ENCODE results near the gene TGFA. TPM values are rescaled to one million over a fixed set of nuclear protein-coding genes. Genes with fewer than 3 reads are reported as not detected.
A peak's percentile ranks its signal among the peaks of the same experiment; 100 is the strongest.

The TGFA gene
- total and polyA plus RNA-seq, 2 donors (not counting 1 experiment from before 2014, with no cell fraction given): 0.06 TPM; not detected in 1

DNA sequence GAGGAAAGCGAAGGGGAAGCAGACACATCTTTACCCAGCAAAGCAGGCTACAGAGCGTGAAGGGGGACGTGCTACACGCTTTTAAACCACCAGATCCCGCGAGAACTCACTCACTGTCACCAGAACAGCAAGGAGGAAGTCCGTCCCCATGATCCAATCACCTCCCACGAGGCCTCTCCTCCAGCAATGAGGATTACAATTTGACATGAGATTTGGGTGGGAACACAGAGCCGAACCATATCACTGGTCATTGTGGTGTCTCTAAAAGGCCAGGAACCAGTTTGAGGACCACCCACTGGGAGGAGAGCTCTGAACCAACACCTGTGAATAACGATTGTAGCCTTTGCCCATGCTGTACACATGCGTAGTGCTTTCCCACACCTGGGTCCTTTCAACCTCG lies 135.1 kb downstream of the TGFA start:
- Histone ChIP-seq H4K20me1 (ENCODE audit: control insufficient read depth, extremely low read depth, insufficient read depth, low read length) (no peaks in the 10 kb centered on the region), H3K27ac (ENCODE audit: insufficient read depth, low read length) (no peak overlapping the region), H3K4me1 (ENCODE audit: control insufficient read depth, extremely low read depth, insufficient read depth, low read length) (no peaks in the 10 kb centered on the region), H3K9me3 (ENCODE audit: control insufficient read depth, insufficient read depth, low read depth, low read length) (no peaks in the 10 kb centered on the region), H2AFZ (ENCODE audit: low read length) (no peak overlapping the region), H3K4me3 (replicated peaks in 1 of 4; ENCODE audit: control extremely low read depth in 1 of 4, insufficient read depth in 1 of 4, low read depth in 3 of 4, low read length in 4 of 4) (no peak overlapping the region), H3K9ac (ENCODE audit: insufficient read depth, low read length) (no peak overlapping the region), H3K36me3 (ENCODE audit: control insufficient read depth, insufficient read depth, low read length) (no peaks in the 10 kb centered on the region), H3K79me2 (ENCODE audit: control insufficient read depth, insufficient read depth, low read length) (no peaks in the 10 kb centered on the region), H3K4me2 (ENCODE audit: extremely low read depth, insufficient read depth, low read length) (no peak overlapping the region), H3K27me3 (ENCODE audit: control insufficient read depth, insufficient read depth, low read length) (peaks cover 1% of the 10 kb centered on the region)
- no peak for DNase-seq (ENCODE audit: low read depth in 2 of 2)
- no peak for TF ChIP-seq EZH2 (IDR thresholded peaks at IDR 0.05; ENCODE audit: low read length, missing control alignments)
- TF ChIP-seq, protein P1, sequence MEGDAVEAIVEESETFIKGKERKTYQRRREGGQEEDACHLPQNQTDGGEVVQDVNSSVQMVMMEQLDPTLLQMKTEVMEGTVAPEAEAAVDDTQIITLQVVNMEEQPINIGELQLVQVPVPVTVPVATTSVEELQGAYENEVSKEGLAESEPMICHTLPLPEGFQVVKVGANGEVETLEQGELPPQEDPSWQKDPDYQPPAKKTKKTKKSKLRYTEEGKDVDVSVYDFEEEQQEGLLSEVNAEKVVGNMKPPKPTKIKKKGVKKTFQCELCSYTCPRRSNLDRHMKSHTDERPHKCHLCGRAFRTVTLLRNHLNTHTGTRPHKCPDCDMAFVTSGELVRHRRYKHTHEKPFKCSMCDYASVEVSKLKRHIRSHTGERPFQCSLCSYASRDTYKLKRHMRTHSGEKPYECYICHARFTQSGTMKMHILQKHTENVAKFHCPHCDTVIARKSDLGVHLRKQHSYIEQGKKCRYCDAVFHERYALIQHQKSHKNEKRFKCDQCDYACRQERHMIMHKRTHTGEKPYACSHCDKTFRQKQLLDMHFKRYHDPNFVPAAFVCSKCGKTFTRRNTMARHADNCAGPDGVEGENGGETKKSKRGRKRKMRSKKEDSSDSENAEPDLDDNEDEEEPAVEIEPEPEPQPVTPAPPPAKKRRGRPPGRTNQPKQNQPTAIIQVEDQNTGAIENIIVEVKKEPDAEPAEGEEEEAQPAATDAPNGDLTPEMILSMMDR (conservative IDR thresholded peaks at IDR 0.05 in 1 of 2, IDR thresholded peaks at IDR 0.05 in 1 of 2; ENCODE audit: low read depth in 1 of 2, low read length in 2 of 2): no peak

DNA sequence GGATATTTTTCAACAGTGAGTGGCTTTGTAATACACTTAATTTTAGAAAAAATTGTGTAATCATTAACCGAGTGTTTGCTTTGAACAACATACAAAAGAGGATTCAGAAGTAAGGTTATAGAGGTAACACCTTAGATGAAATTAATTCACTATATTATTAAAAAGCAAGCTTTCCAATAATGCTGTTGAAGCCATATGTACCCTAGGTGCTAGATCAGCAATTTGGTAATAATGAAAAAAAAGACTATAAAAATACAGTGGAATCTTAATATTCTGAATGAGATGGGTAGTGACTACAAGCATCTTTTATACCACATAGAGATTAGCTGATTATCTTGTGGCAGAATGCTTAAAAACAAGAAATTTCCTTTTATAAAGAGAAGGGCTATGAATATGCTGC lies 136.6 kb downstream of the TGFA start:
- Histone ChIP-seq H4K20me1 (ENCODE audit: control insufficient read depth, extremely low read depth, insufficient read depth, low read length) (no peaks in the 10 kb centered on the region), H3K4me2 (ENCODE audit: extremely low read depth, insufficient read depth, low read length) (no peak overlapping the region), H3K27me3 (ENCODE audit: control insufficient read depth, insufficient read depth, low read length) (peaks cover 5% of the 10 kb centered on the region), H3K36me3 (ENCODE audit: control insufficient read depth, insufficient read depth, low read length) (no peaks in the 10 kb centered on the region), H3K4me1 (ENCODE audit: control insufficient read depth, extremely low read depth, insufficient read depth, low read length) (no peaks in the 10 kb centered on the region), H3K27ac (ENCODE audit: insufficient read depth, low read length) (no peak overlapping the region), H3K9ac (ENCODE audit: insufficient read depth, low read length) (no peak overlapping the region), H2AFZ (ENCODE audit: low read length) (no peak overlapping the region), H3K9me3 (ENCODE audit: control insufficient read depth, insufficient read depth, low read depth, low read length) (no peaks in the 10 kb centered on the region), H3K4me3 (replicated peaks in 1 of 4; ENCODE audit: control extremely low read depth in 1 of 4, insufficient read depth in 1 of 4, low read depth in 3 of 4, low read length in 4 of 4) (no peak overlapping the region), H3K79me2 (ENCODE audit: control insufficient read depth, insufficient read depth, low read length) (no peaks in the 10 kb centered on the region)
- no peak for DNase-seq (ENCODE audit: low read depth in 2 of 2)
- TF ChIP-seq, protein P1 (conservative IDR thresholded peaks at IDR 0.05 in 1 of 2, IDR thresholded peaks at IDR 0.05 in 1 of 2; ENCODE audit: low read depth in 1 of 2, low read length in 2 of 2): no peak

DNA sequence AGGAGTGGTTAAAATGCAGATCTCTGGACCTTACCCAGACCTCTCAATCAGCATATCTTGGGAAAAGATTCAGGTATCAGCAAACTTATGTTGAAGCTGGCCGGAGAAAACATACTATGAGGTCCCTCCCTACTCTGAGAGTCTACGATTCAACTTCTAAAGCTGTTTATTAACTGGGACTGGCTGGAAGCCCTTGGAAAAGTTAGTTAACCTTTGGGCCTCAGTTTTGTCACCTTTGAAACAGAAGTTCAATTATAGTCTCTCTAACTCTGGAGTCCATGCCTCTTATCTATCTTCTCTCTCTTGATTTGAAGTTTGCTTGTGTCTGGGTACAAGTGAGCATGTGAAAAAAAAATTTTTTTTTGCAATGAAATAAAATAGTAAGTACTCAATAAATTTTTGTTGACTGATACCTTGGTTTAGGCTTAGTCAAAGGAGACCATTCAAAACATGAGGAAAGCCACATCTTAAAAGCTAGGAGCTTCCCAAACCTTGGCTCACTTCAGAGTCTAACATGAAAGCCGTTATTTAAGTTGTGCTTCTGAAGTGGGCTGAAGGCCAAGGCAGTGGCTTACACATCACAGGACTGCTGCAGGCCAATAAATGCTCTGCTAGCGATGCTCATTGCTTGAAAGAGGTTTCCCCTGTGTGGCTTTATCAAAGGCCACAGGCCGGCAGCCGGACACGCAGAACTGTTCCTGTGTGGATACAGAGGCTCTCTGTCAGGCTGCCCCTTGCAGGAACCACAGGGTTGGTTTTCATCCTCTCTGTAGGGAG lies 141.1 kb downstream of the TGFA start:
- H3K79me2 ChIP-seq (ENCODE audit: control insufficient read depth, insufficient read depth, low read length): no peaks in the 10 kb centered on the region
- no peaks in the 10 kb centered on the region for H3K4me1 ChIP-seq (ENCODE audit: control insufficient read depth, extremely low read depth, insufficient read depth, low read length)
- no peak overlapping the region for H3K4me3 ChIP-seq (replicated peaks in 1 of 4; ENCODE audit: control extremely low read depth in 1 of 4, insufficient read depth in 1 of 4, low read depth in 3 of 4, low read length in 4 of 4)
- H4K20me1 ChIP-seq (ENCODE audit: control insufficient read depth, extremely low read depth, insufficient read depth, low read length): no peaks in the 10 kb centered on the region
- TF ChIP-seq, protein P1 (conservative IDR thresholded peaks at IDR 0.05 in 1 of 2, IDR thresholded peaks at IDR 0.05 in 1 of 2; ENCODE audit: low read depth in 1 of 2, low read length in 2 of 2): no peak
- no peak for TF ChIP-seq EZH2 (IDR thresholded peaks at IDR 0.05; ENCODE audit: low read length, missing control alignments)
- no peak overlapping the region for H2AFZ ChIP-seq (ENCODE audit: low read length)
- H3K27ac ChIP-seq (ENCODE audit: insufficient read depth, low read length): no peak overlapping the region
- no peak overlapping the region for H3K4me2 ChIP-seq (ENCODE audit: extremely low read depth, insufficient read depth, low read length)
- peaks cover 5% of the 10 kb centered on the region for H3K27me3 ChIP-seq (ENCODE audit: control insufficient read depth, insufficient read depth, low read length)
- H3K9me3 ChIP-seq (ENCODE audit: control insufficient read depth, insufficient read depth, low read depth, low read length): no peaks in the 10 kb centered on the region
- no peaks in the 10 kb centered on the region for H3K36me3 ChIP-seq (ENCODE audit: control insufficient read depth, insufficient read depth, low read length)
- DNase-seq (ENCODE audit: low read depth in 2 of 2): peak in 1 of 2 donors; percentile 7
- no peak overlapping the region for H3K9ac ChIP-seq (ENCODE audit: insufficient read depth, low read length)

Data from fibroblast of lung (primary cell).